NCI-H1930 (cell line): ENCODE data around the gene PCDH1.
A peak's percentile ranks its signal among the peaks of the same experiment; 100 is the strongest.

Experiments
- DNase-seq, 2 experiments: peaks; one replicate each; lab custom pipeline; 2025; lab: John Stamatoyannopoulos, UW

PCDH1 gene

GRCh38 chr5:141853895-141854626 lies 24.1 kb downstream of the PCDH1 start:
- DNase-seq = no peak

- no peak for DNase-seq
Observed at GRCh38 chr5:141852448-141852847, 25.8 kb downstream of the PCDH1 start.

GRCh38 chr5:141851195-141851874 lies 26.9 kb downstream of the PCDH1 start:
- no peak for DNase-seq

GRCh38 chr5:141850786-141851185 lies 27.4 kb downstream of the PCDH1 start:
- DNase-seq = no peak

- DNase-seq = peak in 1 of 2 experiments; percentile 1
Observed at GRCh38 chr5:141850244-141850768, 27.9 kb downstream of the PCDH1 start.

GRCh38 chr5:141849415-141850243 lies 28.6 kb downstream of the PCDH1 start:
- peak; percentile 52 to 64 for DNase-seq

GRCh38 chr5:141848744-141849414 lies 29.3 kb downstream of the PCDH1 start:
- peak in 1 of 2 experiments; percentile 41 for DNase-seq

- DNase-seq = no peak
Observed at GRCh38 chr5:141846031-141846430, 32.2 kb downstream of the PCDH1 start.

- DNase-seq = no peak
Observed at GRCh38 chr5:141845371-141845851, 32.8 kb downstream of the PCDH1 start.

GRCh38 chr5:141844414-141845097 lies 33.7 kb downstream of the PCDH1 start:
- no peak for DNase-seq

- no peak for DNase-seq
Observed at GRCh38 chr5:141843156-141843927, 34.9 kb downstream of the PCDH1 start.

- no peak for DNase-seq
Observed at GRCh38 chr5:141841378-141842180, 36.6 kb downstream of the PCDH1 start.

GRCh38 chr5:141840826-141841360 lies 37.3 kb downstream of the PCDH1 start:
- no peak for DNase-seq

GRCh38 chr5:141840280-141840812 lies 37.9 kb downstream of the PCDH1 start:
- no peak for DNase-seq

GRCh38 chr5:141839015-141839513 lies 39.1 kb downstream of the PCDH1 start:
- no peak for DNase-seq

GRCh38 chr5:141838326-141839014 lies 39.7 kb downstream of the PCDH1 start:
- DNase-seq = no peak

GRCh38 chr5:141835928-141836670 lies 42.1 kb downstream of the PCDH1 start:
- no peak for DNase-seq
